ENCODE data around the gene PPT1. TPM values are rescaled to one million over a fixed set of nuclear protein-coding genes. Genes with fewer than 3 reads are reported as not detected.
A peak's percentile ranks its signal among the peaks of the same experiment; 100 is the strongest.

The PPT1 gene
- total and polyA plus RNA-seq, 8 donors, result 3.5 to 79.9 (median 33.3) TPM

- Histone ChIP-seq H3K27me3 (no peaks in the 10 kb centered on the region), H3K4me1 (peaks cover 0 to 30% (median 0%) of the 10 kb centered on the region in 4 donors), H3K9me3 (no peaks in the 10 kb centered on the region), H3K36me3 (peaks cover 32 to 92% (median 85%) of the 10 kb centered on the region in 4 donors), H3K27ac (peak overlapping the region in 1 of 5 donors; percentile 28), H3K4me3 (no peak overlapping the region)
- TF ChIP-seq, protein P1, sequence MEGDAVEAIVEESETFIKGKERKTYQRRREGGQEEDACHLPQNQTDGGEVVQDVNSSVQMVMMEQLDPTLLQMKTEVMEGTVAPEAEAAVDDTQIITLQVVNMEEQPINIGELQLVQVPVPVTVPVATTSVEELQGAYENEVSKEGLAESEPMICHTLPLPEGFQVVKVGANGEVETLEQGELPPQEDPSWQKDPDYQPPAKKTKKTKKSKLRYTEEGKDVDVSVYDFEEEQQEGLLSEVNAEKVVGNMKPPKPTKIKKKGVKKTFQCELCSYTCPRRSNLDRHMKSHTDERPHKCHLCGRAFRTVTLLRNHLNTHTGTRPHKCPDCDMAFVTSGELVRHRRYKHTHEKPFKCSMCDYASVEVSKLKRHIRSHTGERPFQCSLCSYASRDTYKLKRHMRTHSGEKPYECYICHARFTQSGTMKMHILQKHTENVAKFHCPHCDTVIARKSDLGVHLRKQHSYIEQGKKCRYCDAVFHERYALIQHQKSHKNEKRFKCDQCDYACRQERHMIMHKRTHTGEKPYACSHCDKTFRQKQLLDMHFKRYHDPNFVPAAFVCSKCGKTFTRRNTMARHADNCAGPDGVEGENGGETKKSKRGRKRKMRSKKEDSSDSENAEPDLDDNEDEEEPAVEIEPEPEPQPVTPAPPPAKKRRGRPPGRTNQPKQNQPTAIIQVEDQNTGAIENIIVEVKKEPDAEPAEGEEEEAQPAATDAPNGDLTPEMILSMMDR (IDR thresholded peaks at IDR 0.05), result no peak
- TF ChIP-seq POLR2AphosphoS5 (IDR thresholded peaks at IDR 0.05) (no peak), POLR2A (IDR thresholded peaks at IDR 0.05) (no peak), EP300 (IDR thresholded peaks at IDR 0.05) (no peak)
- no peak for DNase-seq
- WGBS, 5 donors, result 81 to 89% (median 81%) methylated on average over 4 of the region's 4 CpGs
- intact Hi-C loops (cut with DNase I; ENCODE audit: low total_unique reads), result no loop called here
These were observed 21.8 kb downstream of the PPT1 start for GRCh38 chr1:40075266-40075665.

DNA sequence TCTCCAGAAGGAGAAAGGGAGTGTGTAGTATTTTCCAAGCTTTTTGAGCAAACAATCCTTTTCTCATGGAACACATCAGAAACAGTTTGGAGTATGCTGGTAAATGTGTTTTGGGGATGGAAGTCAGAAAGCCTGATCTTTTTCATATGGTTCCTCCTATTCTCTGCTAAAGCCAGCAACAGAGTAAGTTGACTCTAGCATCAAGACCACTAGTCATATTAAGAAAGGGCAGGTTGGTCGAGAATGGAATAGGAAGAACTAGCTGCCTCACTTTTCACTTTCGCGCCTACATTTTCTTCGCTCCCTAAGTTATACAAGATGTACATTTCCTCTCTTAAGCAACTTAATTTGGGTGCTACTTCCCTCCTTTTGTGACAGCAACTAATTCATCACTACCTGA, 24.0 kb downstream of the PPT1 start:
- no peak for DNase-seq
- Histone ChIP-seq H3K9me3 (no peaks in the 10 kb centered on the region), H3K27ac (no peak overlapping the region), H3K27me3 (no peaks in the 10 kb centered on the region), H3K4me3 (no peak overlapping the region), H3K4me1 (peaks cover 0 to 18% (median 0%) of the 10 kb centered on the region in 4 donors), H3K36me3 (peaks cover 52 to 97% (median 92%) of the 10 kb centered on the region in 4 donors)
- intact Hi-C loops (cut with DNase I; ENCODE audit: low total_unique reads), result no loop called here
- TF ChIP-seq, protein P1 (IDR thresholded peaks at IDR 0.05), result no peak
- TF ChIP-seq EP300 (IDR thresholded peaks at IDR 0.05) (no peak), POLR2AphosphoS5 (IDR thresholded peaks at IDR 0.05) (no peak), POLR2A (IDR thresholded peaks at IDR 0.05) (no peak)
- 80 to 96% (median 89%) methylated on average over 4 of the region's 4 CpGs for WGBS, 5 donors

GRCh38 chr1:40072142-40072541, 24.9 kb downstream of the PPT1 start:
- Histone ChIP-seq H3K27me3 (no peaks in the 10 kb centered on the region), H3K36me3 (peaks cover 62 to 98% (median 93%) of the 10 kb centered on the region in 4 donors), H3K9me3 (no peaks in the 10 kb centered on the region), H3K4me1 (peaks cover 0 to 16% (median 0%) of the 10 kb centered on the region in 4 donors), H3K27ac (no peak overlapping the region), H3K4me3 (no peak overlapping the region)
- no peak for DNase-seq
- intact Hi-C loops (cut with DNase I; ENCODE audit: low total_unique reads), result no loop called here
- TF ChIP-seq EP300 (IDR thresholded peaks at IDR 0.05) (no peak), POLR2AphosphoS5 (IDR thresholded peaks at IDR 0.05) (no peak), POLR2A (IDR thresholded peaks at IDR 0.05) (no peak)
- TF ChIP-seq, protein P1 (IDR thresholded peaks at IDR 0.05), result no peak

GRCh38 chr1:40067851-40068250, 29.2 kb downstream of the PPT1 start:
- Histone ChIP-seq H3K4me3 (no peak overlapping the region), H3K36me3 (peaks cover 94 to 100% (median 100%) of the 10 kb centered on the region in 4 donors), H3K9me3 (no peaks in the 10 kb centered on the region), H3K4me1 (peaks cover 0 to 46% (median 2%) of the 10 kb centered on the region in 4 donors), H3K27ac (no peak overlapping the region), H3K27me3 (no peaks in the 10 kb centered on the region)
- intact Hi-C loops (cut with DNase I; ENCODE audit: low total_unique reads), result no loop called here
- TF ChIP-seq POLR2A (IDR thresholded peaks at IDR 0.05) (no peak), EP300 (IDR thresholded peaks at IDR 0.05) (no peak), POLR2AphosphoS5 (IDR thresholded peaks at IDR 0.05) (no peak)
- TF ChIP-seq, protein P1 (IDR thresholded peaks at IDR 0.05), result no peak
- DNase-seq, result no peak
- 82 to 93% (median 86%) methylated on average over 3 of the region's 3 CpGs for WGBS, 5 donors

Measured in stomach (tissue), 9 donors.